Vagina (tissue), 2 donors: Measurements from ENCODE around the gene YWHAH. TPM values are rescaled to one million over a fixed set of nuclear protein-coding genes. Genes with fewer than 3 reads are reported as not detected.

ENCODE experiments used
- DNase-seq, 2 donors: peaks; one replicate each; pipeline ENCODE4 v3.0.0-alpha.2; 2017; ENCODE audit errors: extremely low spot score in 2 of 2
- H3K27ac ChIP-seq: fragments of 200-600 bp; sonication (generic); one replicate; pipeline ENCODE4 v1.5.1; 2019
- H3K27me3 ChIP-seq: fragments of 200-600 bp; sonication (generic); one replicate; pipeline ENCODE4 v1.5.1; 2019
- H3K36me3 ChIP-seq, 2 donors: fragments of 200-600 bp; sonication (generic); one replicate each; pipeline ENCODE4 v1.5.1; 2017 to 2019
- H3K4me1 ChIP-seq: fragments of 200-600 bp; sonication (generic); one replicate; pipeline ENCODE4 v1.5.1; 2019
- H3K4me3 ChIP-seq, 2 donors: fragments of 200-600 bp; sonication (generic); 1 replicate in 1 of 2; 2 replicates in 1 of 2; pipeline ENCODE4 v1.5.1; 2016 to 2019
- H3K9me3 ChIP-seq: fragments of 200-600 bp; sonication (generic); one replicate; pipeline ENCODE4 v1.5.1; 2019
- CTCF ChIP-seq, 3 experiments: fragments of 450-650 bp in 2 of 3; fragments of 200-600 bp in 1 of 3; sonication (generic) in 1 of 3; IDR thresholded peaks; one replicate each; pipeline ENCODE4 v1.5.1; 2017 to 2019; ENCODE audit warnings: antibody characterized with exemption in 3 of 3, mild to moderate bottlenecking in 2 of 3, moderate library complexity in 2 of 3
- POLR2A ChIP-seq, 2 donors: fragments of 450-650 bp; IDR thresholded peaks; one replicate each; pipeline ENCODE4 v1.6.1; 2017; ENCODE audit warnings: antibody characterized with exemption in 2 of 2, mild to moderate bottlenecking in 2 of 2, moderate library complexity in 2 of 2
- POLR2AphosphoS5 ChIP-seq, 2 donors: sonication (generic); formaldehyde crosslinking; IDR thresholded peaks; one replicate each; pipeline ENCODE4 v1.9.0; 2017; ENCODE audit warnings: antibody characterized with exemption in 2 of 2, mild to moderate bottlenecking in 2 of 2, low read depth in 1 of 2; ENCODE audit not compliant: insufficient read depth in 1 of 2
- intact Hi-C: fragments of 100-400 bp; cut with DNase I; formaldehyde crosslinking; loops from one replicate; pipeline ENCODE4 v1.15.1; 2023
- total RNA-seq: library from RNA; depleted of rRNA; stranded (reverse); fragments of >200 nt; gene quantifications from one replicate; pipeline ENCODE4 v1.2.3, GENCODE V29; 2016

The YWHAH gene
- total RNA-seq, 1 donor from 2014 or later = 86.2 TPM

GRCh38 chr22:31922534-31922933 is 21.8 kb upstream of the YWHAH start:
- intact Hi-C loops = no loop called here
- Histone ChIP-seq H3K27ac (no peak overlapping the region), H3K27me3 (no peaks in the 10 kb centered on the region), H3K4me3 (no peak overlapping the region), H3K9me3 (no peaks in the 10 kb centered on the region), H3K4me1 (no peaks in the 10 kb centered on the region), H3K36me3 (no peaks in the 10 kb centered on the region)
- DNase-seq = no peak
- TF ChIP-seq CTCF (IDR thresholded peaks at IDR 0.05) (no peak), POLR2A (IDR thresholded peaks at IDR 0.05) (no peak), POLR2AphosphoS5 (IDR thresholded peaks at IDR 0.05; ENCODE audit: insufficient read depth in 1 of 2, low read depth in 1 of 2) (no peak)

- Histone ChIP-seq H3K27me3 (no peaks in the 10 kb centered on the region), H3K4me1 (no peaks in the 10 kb centered on the region)
- DNase-seq = no peak
These were observed 21.2 kb upstream of the YWHAH start for GRCh38 chr22:31923136-31923535.

GRCh38 chr22:31923747-31924146 is 20.6 kb upstream of the YWHAH start:
- no peaks in the 10 kb centered on the region for H3K27me3 ChIP-seq
- TF ChIP-seq POLR2AphosphoS5 (IDR thresholded peaks at IDR 0.05; ENCODE audit: insufficient read depth in 1 of 2, low read depth in 1 of 2) (no peak), POLR2A (IDR thresholded peaks at IDR 0.05) (no peak), CTCF (IDR thresholded peaks at IDR 0.05) (no peak)
- no peaks in the 10 kb centered on the region for H3K9me3 ChIP-seq
- no peak for DNase-seq
- no peak overlapping the region for H3K4me3 ChIP-seq
- H3K4me1 ChIP-seq = no peaks in the 10 kb centered on the region
- no peaks in the 10 kb centered on the region for H3K36me3 ChIP-seq
- intact Hi-C loops = no loop called here
- H3K27ac ChIP-seq = no peak overlapping the region

More at GRCh38 chr22:31923136-31923535, 21.2 kb upstream of the YWHAH start:
- no peak for TF ChIP-seq CTCF (IDR thresholded peaks at IDR 0.05)
- no peak for TF ChIP-seq POLR2AphosphoS5 (IDR thresholded peaks at IDR 0.05; ENCODE audit: insufficient read depth in 1 of 2, low read depth in 1 of 2)
- no peak for TF ChIP-seq POLR2A (IDR thresholded peaks at IDR 0.05)
- intact Hi-C loops = no loop called here
- H3K9me3 ChIP-seq = no peaks in the 10 kb centered on the region
- no peaks in the 10 kb centered on the region for H3K36me3 ChIP-seq
- no peak overlapping the region for H3K4me3 ChIP-seq
- H3K27ac ChIP-seq = no peak overlapping the region

- TF ChIP-seq POLR2AphosphoS5 (IDR thresholded peaks at IDR 0.05; ENCODE audit: insufficient read depth in 1 of 2, low read depth in 1 of 2) (no peak), CTCF (IDR thresholded peaks at IDR 0.05) (no peak), POLR2A (IDR thresholded peaks at IDR 0.05) (no peak)
- DNase-seq = no peak
These were observed 19.3 kb upstream of the YWHAH start for GRCh38 chr22:31925056-31925455.

GRCh38 chr22:31926024-31926423 is 18.3 kb upstream of the YWHAH start:
- intact Hi-C loops = no loop called here
- no peaks in the 10 kb centered on the region for H3K36me3 ChIP-seq

More at GRCh38 chr22:31925056-31925455, 19.3 kb upstream of the YWHAH start:
- intact Hi-C loops = no loop called here
- H3K9me3 ChIP-seq = no peaks in the 10 kb centered on the region
- no peaks in the 10 kb centered on the region for H3K27me3 ChIP-seq
- no peaks in the 10 kb centered on the region for H3K4me1 ChIP-seq
- H3K27ac ChIP-seq = no peak overlapping the region
- H3K4me3 ChIP-seq = no peak overlapping the region
- no peaks in the 10 kb centered on the region for H3K36me3 ChIP-seq

More at GRCh38 chr22:31926024-31926423, 18.3 kb upstream of the YWHAH start:
- no peak overlapping the region for H3K27ac ChIP-seq
- no peaks in the 10 kb centered on the region for H3K9me3 ChIP-seq
- no peak for TF ChIP-seq CTCF (IDR thresholded peaks at IDR 0.05)
- no peak for TF ChIP-seq POLR2A (IDR thresholded peaks at IDR 0.05)
- no peak for TF ChIP-seq POLR2AphosphoS5 (IDR thresholded peaks at IDR 0.05; ENCODE audit: insufficient read depth in 1 of 2, low read depth in 1 of 2)
- no peak for DNase-seq
- no peaks in the 10 kb centered on the region for H3K4me1 ChIP-seq
- no peak overlapping the region for H3K4me3 ChIP-seq
- no peaks in the 10 kb centered on the region for H3K27me3 ChIP-seq
